A673 (cell line): ENCODE measurements around the gene VPS13D.

Experiments
- EZH2 ChIP-seq: fragments of 200-600 bp; sonication (generic); IDR thresholded peaks from 2 replicates; pipeline ENCODE4 v1.6.1; 2017; ENCODE audit warnings: borderline replicate concordance, low read depth, mild to moderate bottlenecking, mixed read lengths, antibody characterized with exemption, low read length; ENCODE audit not compliant: poor library complexity, severe bottlenecking
- TF ChIP-seq, protein P1 (sequence below): fragments of 300-800, 200-600 bp; sonication (generic); conservative IDR thresholded peaks from 2 replicates; pipeline ENCODE4 v1.5.1; 2017; ENCODE audit warnings: low read depth, mild to moderate bottlenecking, antibody characterized with exemption, low read length, moderate library complexity, mixed read lengths

GRCh38 chr1:12407962-12408454 is 178.2 kb downstream of the VPS13D start:
- TF ChIP-seq, protein P1, sequence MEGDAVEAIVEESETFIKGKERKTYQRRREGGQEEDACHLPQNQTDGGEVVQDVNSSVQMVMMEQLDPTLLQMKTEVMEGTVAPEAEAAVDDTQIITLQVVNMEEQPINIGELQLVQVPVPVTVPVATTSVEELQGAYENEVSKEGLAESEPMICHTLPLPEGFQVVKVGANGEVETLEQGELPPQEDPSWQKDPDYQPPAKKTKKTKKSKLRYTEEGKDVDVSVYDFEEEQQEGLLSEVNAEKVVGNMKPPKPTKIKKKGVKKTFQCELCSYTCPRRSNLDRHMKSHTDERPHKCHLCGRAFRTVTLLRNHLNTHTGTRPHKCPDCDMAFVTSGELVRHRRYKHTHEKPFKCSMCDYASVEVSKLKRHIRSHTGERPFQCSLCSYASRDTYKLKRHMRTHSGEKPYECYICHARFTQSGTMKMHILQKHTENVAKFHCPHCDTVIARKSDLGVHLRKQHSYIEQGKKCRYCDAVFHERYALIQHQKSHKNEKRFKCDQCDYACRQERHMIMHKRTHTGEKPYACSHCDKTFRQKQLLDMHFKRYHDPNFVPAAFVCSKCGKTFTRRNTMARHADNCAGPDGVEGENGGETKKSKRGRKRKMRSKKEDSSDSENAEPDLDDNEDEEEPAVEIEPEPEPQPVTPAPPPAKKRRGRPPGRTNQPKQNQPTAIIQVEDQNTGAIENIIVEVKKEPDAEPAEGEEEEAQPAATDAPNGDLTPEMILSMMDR: no peak
- TF ChIP-seq EZH2: no peak
